ENCODE data around the gene PTPRN2. TPM values are rescaled to one million over a fixed set of nuclear protein-coding genes. Genes with fewer than 3 reads are reported as not detected.

The PTPRN2 gene
- total and polyA plus RNA-seq, 2 of the 13 experiments (the other 11 are each of a cell fraction or from before 2014, with no cell fraction given), result 2.5 to 24.2 TPM

DNA sequence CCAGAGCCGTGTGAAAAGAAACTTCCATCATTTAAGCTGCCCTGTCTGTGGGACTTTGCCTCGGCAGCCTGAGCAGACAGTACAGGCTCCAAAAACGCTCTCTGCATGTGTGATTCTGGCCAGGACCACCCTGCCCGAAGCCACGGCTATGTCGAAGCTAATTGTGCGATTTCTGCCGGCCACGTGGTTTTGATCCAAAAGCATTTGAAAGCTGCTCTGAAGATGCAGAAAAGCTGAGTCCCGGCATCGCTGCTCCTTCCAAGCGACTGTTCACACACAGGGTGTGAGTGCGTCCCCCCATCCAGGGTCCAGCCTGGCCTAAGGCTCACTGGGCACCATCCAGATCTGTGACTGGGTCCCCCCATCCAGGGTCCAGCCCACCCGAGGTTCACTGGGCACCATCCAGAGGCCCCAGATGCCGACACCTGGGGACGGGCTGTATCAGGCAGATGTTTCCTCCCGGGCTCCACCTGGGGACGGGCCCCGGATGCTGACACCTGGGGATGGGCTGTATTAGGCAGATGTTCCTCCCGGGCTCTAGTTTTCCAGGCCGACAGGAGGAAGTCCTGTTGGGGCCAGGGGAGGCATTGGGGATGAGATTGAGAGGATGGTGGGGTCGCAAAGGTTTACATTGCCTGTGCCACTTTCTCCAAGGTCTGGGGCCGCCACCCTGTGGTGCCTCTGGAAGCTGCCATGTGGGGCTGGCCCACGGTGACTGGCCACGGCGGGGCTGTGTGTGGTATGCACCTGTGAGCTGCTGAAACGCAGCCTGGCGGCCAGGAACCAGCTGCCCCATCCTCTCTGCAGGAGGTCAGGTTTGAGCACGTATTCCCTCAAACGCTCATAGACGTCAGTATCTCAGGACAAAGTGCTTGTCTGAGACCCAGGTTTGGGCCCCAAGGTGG is 723.5 kb downstream of the PTPRN2 start:
- no TSS peak for BruUV-seq (replicated peaks)
- CTCF ChIA-PET (ENCODE audit: low intra/inter-chr PET ratio, low total read pairs), result no interaction called here
- no peak for ATAC-seq

More for the DNA sequence above, 723.5 kb downstream of the PTPRN2 start:
- no peak for DNase-seq (ENCODE audit: low spot score)
- Histone ChIP-seq H3K27ac (ENCODE audit: extremely low read length, insufficient read depth, low read length) (no peak overlapping the region), H4K20me1 (ENCODE audit: insufficient read depth, low read length) (0 out of 2 replicates have a peak, but pooled peaks cover 3% of the 10 kb centered on the region), H3K9me3 (ENCODE audit: low read length) (no peaks in the 10 kb centered on the region), H3K36me3 (replicated peaks in 1 of 2; ENCODE audit: control insufficient read depth in 1 of 2, insufficient read depth in 2 of 2, low read length in 2 of 2) (no peaks in the 10 kb centered on the region), H3K79me2 (ENCODE audit: insufficient read depth, low read length) (no peaks in the 10 kb centered on the region), H2AFZ (ENCODE audit: low read length) (no peak overlapping the region), H3K27me3 (ENCODE audit: control insufficient read depth in 1 of 2, insufficient read depth in 2 of 2, low read length in 2 of 2) (0 out of 5 replicates have a peak, but pooled peaks cover 0 to 2% of the 10 kb centered on the region in 2 experiments), H3K9ac (ENCODE audit: insufficient read depth, low read depth, low read length) (no peak overlapping the region), H3K4me3 (replicated peaks in 1 of 3; ENCODE audit: insufficient read depth in 1 of 3, low read depth in 2 of 3, low read length in 3 of 3) (no peak overlapping the region), H3K4me1 (ENCODE audit: insufficient read depth, low read length) (no peaks in the 10 kb centered on the region), H3K4me2 (ENCODE audit: low read depth, low read length) (no peak overlapping the region)
- intact Hi-C loops (cut with micrococcal nuclease; ENCODE audit: unreplicated experiment), result no loop called here
- FAIRE-seq, result no peak
- POLR2A ChIA-PET, result no interaction called here
- TF ChIP-seq GATAD2A (CRISPR knock-in tag; IDR thresholded peaks at IDR 0.05) (no peak), ZNF552 (CRISPR knock-in tag; IDR thresholded peaks at IDR 0.05; ENCODE audit: borderline replicate concordance) (no peak), SPEN (CRISPR knock-in tag; IDR thresholded peaks at IDR 0.05; ENCODE audit: low read depth) (no peak), KMT2A (CRISPR knock-in tag; IDR thresholded peaks at IDR 0.05) (no peak), ZNF12 (CRISPR knock-in tag; IDR thresholded peaks at IDR 0.05) (no peak), ZFP36L1 (CRISPR knock-in tag; IDR thresholded peaks at IDR 0.05) (no peak), ZNF891 (CRISPR knock-in tag; IDR thresholded peaks at IDR 0.05) (no peak), ZNF44 (CRISPR knock-in tag; IDR thresholded peaks at IDR 0.05) (no peak), HOXD1 (CRISPR knock-in tag; IDR thresholded peaks at IDR 0.05) (no peak), ZNF652 (CRISPR knock-in tag; IDR thresholded peaks at IDR 0.05; ENCODE audit: borderline replicate concordance, low read depth) (no peak), ZSCAN12 (CRISPR knock-in tag; IDR thresholded peaks at IDR 0.05) (no peak), TAF1 (CRISPR knock-in tag; IDR thresholded peaks at IDR 0.05) (no peak), ZFP36 (IDR thresholded peaks at IDR 0.05; ENCODE audit: borderline replicate concordance, low read depth, low read length, partially characterized antibody) (no peak), ZGPAT (CRISPR knock-in tag; IDR thresholded peaks at IDR 0.05) (no peak), HBP1 (CRISPR knock-in tag; IDR thresholded peaks at IDR 0.05; ENCODE audit: low read depth) (no peak)
- in situ Hi-C loops (cut with HindIII; ENCODE audit: extremely low pct_ligation_motif_present, low pct_unique_long_range_greater_than_20kb), result no loop called here
- 77% methylated on average over 15 of the region's 31 CpGs for WGBS (ENCODE audit: low lambda C conversion rate)
